K562 (cell line): ENCODE measurements around the gene MAP1LC3B2. TPM values are rescaled to one million over a fixed set of nuclear protein-coding genes. Genes with fewer than 3 reads are reported as not detected.
A peak's percentile ranks its signal among the peaks of the same experiment; 100 is the strongest.

Source experiments
- ATAC-seq: fragments of 200-7000 bp; cut with Tn5 transposase; 3 replicates; pipeline ENCODE4 v1.9.1; 2020; ENCODE audit warnings: moderate library complexity
- BruUV-seq: library from RNA; stranded (reverse); fragments of 400-500 nt; replicated peaks from 2 replicates; lab custom pipeline; 2021; lab: Mats Ljungman, UMichigan
- CTCF ChIA-PET: fragments of 300-600 bp; formaldehyde crosslinking; extraction: SDS; loops from one replicate; lab custom pipeline; 2021; ENCODE audit warnings: low intra/inter-chr PET ratio; lab: Yijun Ruan, JAX
- POLR2A ChIA-PET: fragments of 300-600, 350-650 bp; sonication (Branson Sonifier 250); formaldehyde crosslinking; extraction: SDS; loops from one replicate; lab custom pipeline; 2021; ENCODE audit warnings: antibody characterized with exemption, inconsistent platforms; lab: Yijun Ruan, JAX
- DNase-seq, 4 experiments: peaks; one replicate each; pipeline versions ENCODE4 v3.0.0 to v3.0.0-alpha.2; 2011 to 2018; ENCODE audit warnings: low spot score in 3 of 4, mixed read lengths in 3 of 4; ENCODE audit errors: extremely low read depth in 1 of 4
- FAIRE-seq: peaks from 2 replicates; lab custom pipeline; 2011; peaks lifted over from hg19 to GRCh38; lab: Jason Lieb, UNC
- H2AFZ ChIP-seq: 2 replicates; pipeline ENCODE4 v1.6.0; 2011; ENCODE audit warnings: low read depth, low read length, control low read depth, inconsistent platforms
- H3K27ac ChIP-seq: fragments of 200-600 bp; 3 replicates; pipeline ENCODE4 v1.8.0; 2011; ENCODE audit warnings: low read depth, mild to moderate bottlenecking, control low read depth, inconsistent platforms, low read length, moderate library complexity, mixed read lengths; ENCODE audit errors: extremely low read depth
- H3K27me3 ChIP-seq, 2 experiments: fragments of 300-600 bp in 1 of 2; 2 replicates in 1 of 2; 3 replicates in 1 of 2; pipeline versions ENCODE4 v1.6.0 to v1.8.0; 2011; ENCODE audit warnings: inconsistent platforms in 2 of 2, low read length in 2 of 2, mild to moderate bottlenecking in 1 of 2, mixed read lengths in 1 of 2, moderate library complexity in 1 of 2; ENCODE audit not compliant: control insufficient read depth in 2 of 2, insufficient read depth in 2 of 2
- H3K36me3 ChIP-seq: fragments of 300-600 bp; 3 replicates; pipeline ENCODE4 v1.8.0; 2011; ENCODE audit warnings: mild to moderate bottlenecking, low read length, inconsistent platforms; ENCODE audit not compliant: control insufficient read depth, insufficient read depth
- H3K4me1 ChIP-seq, 2 experiments: fragments of 200-600 bp in 1 of 2; replicated peaks in 1 of 2; 2 replicates in 1 of 2; 3 replicates in 1 of 2; pipeline versions ENCODE4 v1.5.1 to v1.8.0; 2011; ENCODE audit warnings: inconsistent platforms in 2 of 2, low read length in 2 of 2, mild to moderate bottlenecking in 1 of 2, mixed read lengths in 1 of 2, moderate library complexity in 1 of 2; ENCODE audit not compliant: control insufficient read depth in 2 of 2, insufficient read depth in 2 of 2
- H3K4me2 ChIP-seq: 2 replicates; pipeline ENCODE4 v1.6.1; 2011; ENCODE audit warnings: low read length, control low read depth, inconsistent platforms, mixed read lengths; ENCODE audit not compliant: insufficient read depth
- H3K4me3 ChIP-seq: fragments of 200-600 bp; sonication (generic), shearing (Covaris generic); 2 replicates; pipeline ENCODE4 v1.5.1; 2016; ENCODE audit warnings: control low read depth, inconsistent platforms
- H3K79me2 ChIP-seq: fragments of 200-600 bp; 3 replicates; pipeline ENCODE4 v1.8.0; 2011; ENCODE audit warnings: low read length, inconsistent platforms; ENCODE audit not compliant: control insufficient read depth, insufficient read depth
- H3K9ac ChIP-seq, 2 experiments: 2 replicates each; pipeline versions ENCODE4 v1.6.0 to v1.6.1; 2011; ENCODE audit warnings: low read depth in 2 of 2, low read length in 2 of 2, control low read depth in 1 of 2, inconsistent platforms in 1 of 2, mild to moderate bottlenecking in 1 of 2, mixed read lengths in 1 of 2; ENCODE audit not compliant: insufficient read depth in 1 of 2
- H3K9me1 ChIP-seq: one replicate; pipeline ENCODE4 v1.6.0; 2011; ENCODE audit warnings: inconsistent platforms, mild to moderate bottlenecking, low read length, moderate library complexity; ENCODE audit not compliant: control insufficient read depth, insufficient read depth
- H3K9me3 ChIP-seq: replicated peaks from 2 replicates; pipeline ENCODE4 v1.5.1; 2011; ENCODE audit warnings: low read depth, low read length, inconsistent platforms; ENCODE audit not compliant: control insufficient read depth, insufficient read depth
- H4K20me1 ChIP-seq: replicated peaks from 2 replicates; pipeline ENCODE4 v1.6.1; 2011; ENCODE audit warnings: low read length, inconsistent platforms, mixed read lengths; ENCODE audit not compliant: control insufficient read depth, insufficient read depth
- ARNT ChIP-seq, 2 experiments: fragments of 450-650 bp; IDR thresholded peaks; 2 replicates each; pipeline ENCODE4 v1.6.1; 2016; ENCODE audit warnings: mild to moderate bottlenecking in 1 of 2
- CREM ChIP-seq: IDR thresholded peaks from 2 replicates; pipeline ENCODE4 v1.6.1; 2014; ENCODE audit warnings: antibody characterized with exemption, low read depth
- EP400 ChIP-seq: fragments of 450-650 bp; IDR thresholded peaks from 2 replicates; pipeline ENCODE4 v1.6.1; 2017; ENCODE audit warnings: antibody characterized with exemption, mild to moderate bottlenecking, moderate library complexity
- JUND ChIP-seq, 2 experiments: IDR thresholded peaks; 2 replicates in 1 of 2; 3 replicates in 1 of 2; pipeline ENCODE4 v1.6.1; 2011; ENCODE audit warnings: borderline replicate concordance in 2 of 2, low read depth in 2 of 2, low read length in 2 of 2, improper control_type of control experiment in 1 of 2, missing biosample characterization in 1 of 2, missing genetic modification characterization in 1 of 2, missing genetic modification reagents in 1 of 2
- NR3C1 ChIP-seq: sonication (generic); formaldehyde crosslinking; IDR thresholded peaks from 2 replicates; pipeline ENCODE4 v1.8.1; 2022; ENCODE audit warnings: missing genetic modification reagents
- SREBF2 ChIP-seq: sonication (generic); formaldehyde crosslinking; IDR thresholded peaks from 2 replicates; pipeline ENCODE4 v1.4.0; 2020; ENCODE audit warnings: mild to moderate bottlenecking, missing genetic modification reagents
- ZNF408 ChIP-seq: fragments of 250-450 bp; sonication (Bioruptor Pico); IDR thresholded peaks from 2 replicates; pipeline ENCODE4 v1.4.0; 2020; ENCODE audit warnings: low read depth, mild to moderate bottlenecking, moderate library complexity
- WGBS: fragments of 100-300 bp; shearing (Covaris generic); methylation state at CpG from one replicate; pipeline ENCODE4 v1.1.6; 2016; ENCODE audit warnings: low coverage, mixed read lengths; ENCODE audit not compliant: insufficient coverage; ENCODE audit errors: missing lambda C conversion rate; 5-methylcytosine and 5-hydroxymethylcytosine counted together
- in situ Hi-C: fragments of 300-500 bp; cut with MboI; formaldehyde crosslinking; loops from 4 replicates; pipeline ENCODE4 v1.15.0; 2018; ENCODE audit warnings: inconsistent platforms, mixed read lengths
- intact Hi-C: fragments of 100-400 bp; cut with micrococcal nuclease; formaldehyde crosslinking; loops from 2 replicates; pipeline ENCODE4 v1.14.2; 2022
- polyA plus RNA-seq, 8 experiments: library from polyadenylated mRNA; depleted of rRNA in 4 of 8; stranded (reverse) in 5 of 8; unstranded in 3 of 8; fragments of >200 nt; fragmentation: Nextera tagmentation in 2 of 8; fragmentation: Illumina TruSeq in 1 of 8; extraction: Ambion mirVana in 2 of 8; extraction: Trizol in 1 of 8; gene quantifications; 2 replicates each; pipeline versions ENCODE4 v1.2.1 to v1.2.3, GENCODE V29; 2011 to 2014; ENCODE audit warnings: inconsistent platforms in 1 of 8, missing spikeins in 1 of 8
- total RNA-seq, 7 experiments: library from RNA; depleted of rRNA in 6 of 7; stranded (reverse); fragments of >200 nt in 6 of 7; fragmentation: Illumina TruSeq in 2 of 7; extraction: Trizol in 2 of 7; gene quantifications; 2 replicates each; pipeline versions ENCODE4 v1.2.1 to v1.2.3, GENCODE V29; 2011 to 2021; ENCODE audit warnings: low replicate concordance in 1 of 7
- TF ChIP-seq, protein P1 (sequence below): sonication (generic); formaldehyde crosslinking; IDR thresholded peaks from 2 replicates; pipeline ENCODE4 v1.8.1; 2023; ENCODE audit warnings: mild to moderate bottlenecking, missing genetic modification reagents
- TF ChIP-seq, protein P2 (sequence below), 2 experiments: fragments of 450-650 bp in 1 of 2; sonication (generic) in 1 of 2; formaldehyde crosslinking in 1 of 2; IDR thresholded peaks in 1 of 2; conservative IDR thresholded peaks in 1 of 2; 2 replicates each; pipeline versions ENCODE4 v1.6.1 to v1.8.1; 2016 to 2023; ENCODE audit warnings: mild to moderate bottlenecking in 2 of 2, moderate library complexity in 2 of 2, inconsistent platforms in 1 of 2, missing genetic modification reagents in 1 of 2

Gene MAP1LC3B2
- total and polyA plus RNA-seq, 9 of the 15 experiments (the other 6 are each of a cell fraction or from before 2014, with no cell fraction given) = 0.53 to 2.8 (median 0.76) TPM; not detected in 2

DNA sequence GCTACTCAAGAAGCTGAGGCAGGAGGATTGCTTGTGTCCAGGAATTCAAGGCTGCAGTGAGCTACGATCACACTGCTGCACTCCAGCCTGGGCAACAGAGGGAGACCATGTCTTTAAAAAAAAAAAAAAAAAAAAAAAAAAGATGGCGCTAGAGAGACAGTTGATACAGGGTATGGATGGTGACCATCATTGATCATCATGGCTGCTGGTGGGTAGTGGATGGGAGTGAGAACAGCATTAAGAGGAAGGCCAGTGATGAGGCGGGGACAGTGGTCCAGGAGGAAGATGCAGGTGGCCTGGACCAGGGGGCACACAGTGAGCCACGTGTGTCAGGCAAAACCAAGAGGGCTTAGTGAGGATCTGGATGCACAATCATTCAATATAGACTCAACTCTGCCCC, 26.8 kb upstream of the MAP1LC3B2 start (continued):
- TF ChIP-seq ZNF408 (CRISPR knock-in tag) = no peak
- TF ChIP-seq, protein P1, sequence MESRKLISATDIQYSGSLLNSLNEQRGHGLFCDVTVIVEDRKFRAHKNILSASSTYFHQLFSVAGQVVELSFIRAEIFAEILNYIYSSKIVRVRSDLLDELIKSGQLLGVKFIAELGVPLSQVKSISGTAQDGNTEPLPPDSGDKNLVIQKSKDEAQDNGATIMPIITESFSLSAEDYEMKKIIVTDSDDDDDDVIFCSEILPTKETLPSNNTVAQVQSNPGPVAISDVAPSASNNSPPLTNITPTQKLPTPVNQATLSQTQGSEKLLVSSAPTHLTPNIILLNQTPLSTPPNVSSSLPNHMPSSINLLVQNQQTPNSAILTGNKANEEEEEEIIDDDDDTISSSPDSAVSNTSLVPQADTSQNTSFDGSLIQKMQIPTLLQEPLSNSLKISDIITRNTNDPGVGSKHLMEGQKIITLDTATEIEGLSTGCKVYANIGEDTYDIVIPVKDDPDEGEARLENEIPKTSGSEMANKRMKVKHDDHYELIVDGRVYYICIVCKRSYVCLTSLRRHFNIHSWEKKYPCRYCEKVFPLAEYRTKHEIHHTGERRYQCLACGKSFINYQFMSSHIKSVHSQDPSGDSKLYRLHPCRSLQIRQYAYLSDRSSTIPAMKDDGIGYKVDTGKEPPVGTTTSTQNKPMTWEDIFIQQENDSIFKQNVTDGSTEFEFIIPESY = peak; percentile 51; the same call in 1 of the 2 replicates
- TF ChIP-seq, all 486 proteins: peak for 7

DNA sequence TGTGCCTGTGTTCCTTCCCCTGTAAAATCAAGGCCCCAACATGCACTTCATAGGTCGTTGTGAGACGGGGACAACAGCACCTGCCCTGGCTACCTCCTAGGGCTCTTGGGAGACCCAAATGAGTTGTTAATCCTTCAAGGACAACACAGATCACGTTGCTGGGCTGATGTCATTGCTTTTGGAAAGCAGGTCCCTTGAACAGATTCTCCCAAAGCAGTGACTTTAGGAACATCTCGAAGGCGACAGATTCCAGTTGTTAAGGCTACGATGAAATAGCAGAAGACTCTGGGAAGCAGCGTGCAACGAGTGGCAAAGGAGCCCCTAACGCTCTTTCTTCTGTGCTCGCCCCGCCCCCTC, 26.2 kb upstream of the MAP1LC3B2 start:
- CTCF ChIA-PET = no interaction called here
- H3K27ac ChIP-seq = peak overlapping the region; percentile 73
- no peak for TF ChIP-seq NR3C1 (CRISPR knock-in tag)
- TF ChIP-seq EP400 = 0 out of 2 replicates have a peak, but pooled peaks have one; percentile 6
- TF ChIP-seq SREBF2 (CRISPR knock-in tag) = no peak
- no peak for TF ChIP-seq ARNT (IDR thresholded peaks at IDR 0.05)
- TF ChIP-seq, protein P2, sequence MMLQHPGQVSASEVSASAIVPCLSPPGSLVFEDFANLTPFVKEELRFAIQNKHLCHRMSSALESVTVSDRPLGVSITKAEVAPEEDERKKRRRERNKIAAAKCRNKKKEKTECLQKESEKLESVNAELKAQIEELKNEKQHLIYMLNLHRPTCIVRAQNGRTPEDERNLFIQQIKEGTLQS (IDR thresholded peaks at IDR 0.05) = peak; percentile 51; the same call in 1 of the 2 replicates
- TF ChIP-seq, protein P2 (CRISPR knock-in tag; conservative IDR thresholded peaks at IDR 0.05) = no peak
- TF ChIP-seq CREM = 0 out of 2 replicates have a peak, but pooled peaks have one; percentile 7
- TF ChIP-seq JUND (IDR thresholded peaks at IDR 0.05; ENCODE audit: borderline replicate concordance, low read depth, low read length) = peak; percentile 29; the same call in 1 of the 2 replicates
- no peak; the same call in 2 of the 3 replicates for TF ChIP-seq JUND (tag; IDR thresholded peaks at IDR 0.05; ENCODE audit: borderline replicate concordance, low read depth, low read length)

More for the DNA sequence above, 26.2 kb upstream of the MAP1LC3B2 start:
- peaks cover 21 to 22% of the 10 kb centered on the region in 2 experiments for H3K4me1 ChIP-seq
- H3K36me3 ChIP-seq = no peaks in the 10 kb centered on the region
- H3K4me3 ChIP-seq = peak overlapping the region; percentile 53
- DNase-seq (no peak), FAIRE-seq (no peak), ATAC-seq (peak; percentile 45)
- H3K27me3 ChIP-seq = no peaks in the 10 kb centered on the region
- intact Hi-C loops = loop anchor here (1.0 kb wide), 2 partner anchors 26 to 66 kb away; partner anchors contain the start of gene MAP1LC3B2
- H4K20me1 ChIP-seq = no peaks in the 10 kb centered on the region
- H2AFZ ChIP-seq = peak overlapping the region; percentile 100
- BruUV-seq = no TSS peak
- H3K9me1 ChIP-seq = no peaks in the 10 kb centered on the region
- H3K79me2 ChIP-seq = no peaks in the 10 kb centered on the region; the same call in 2 of the 3 replicates
- H3K4me2 ChIP-seq = peak overlapping the region; percentile 90
- H3K9ac ChIP-seq = peak overlapping the region; percentile 61 to 91; a peak in 3 of 4 replicates
- in situ Hi-C loops = no loop called here
- POLR2A ChIA-PET = interaction anchor here (0.7 to 1.3 kb wide), 4 partner anchors 13 to 110 kb away, joined by 3 to 15 read pairs (median 4); partner anchors contain the start of gene MAP1LC3B2
- 0% methylated on average over 8 of the region's 11 CpGs for WGBS
- no peaks in the 10 kb centered on the region for H3K9me3 ChIP-seq
